NT2/D1 (cell line): ENCODE data around the gene EIF5A2.

Experiments used
- SUZ12 ChIP-seq: IDR thresholded peaks from 2 replicates; pipeline ENCODE4 v1.6.1; 2011; ENCODE audit not compliant: insufficient read length, insufficient read depth; ENCODE audit errors: extremely low read depth
- YY1 ChIP-seq: IDR thresholded peaks from 2 replicates; pipeline ENCODE4 v1.6.1; 2011; ENCODE audit not compliant: insufficient read length, insufficient read depth

- no peak for TF ChIP-seq YY1
- TF ChIP-seq SUZ12, result no peak
These were observed 56.1 kb downstream of the EIF5A2 start for GRCh38 chr3:170852324-170852723.
